ENCODE results near the gene BMPR1A.

GRCh38 chr10:86849181-86849894, 92.9 kb downstream of the BMPR1A start:
- TF ChIP-seq CTCF (IDR thresholded peaks at IDR 0.05) (no peak), ZFX (IDR thresholded peaks at IDR 0.05; ENCODE audit: borderline replicate concordance) (no peak)
